Stimulated activated CD4-positive, alpha-beta T cell treated with anti-CD3 and anti-CD28 coated beads, TNF-alpha, amount 100 ng/mL, for 48 hours (primary cell): ENCODE results near the gene CASTOR1.

Experiments
- DNase-seq, 3 donors: peaks; one replicate each; pipeline ENCODE4 v3.0.0-alpha.2; 2020; ENCODE audit warnings: low read depth in 3 of 3

Gene CASTOR1

GRCh38 chr22:30285176-30285845 is 4.0 kb downstream of the CASTOR1 start:
- DNase-seq = no peak

- no peak for DNase-seq
Measured at GRCh38 chr22:30284666-30285065, 4.6 kb downstream of the CASTOR1 start.

- no peak for DNase-seq
Measured at GRCh38 chr22:30284172-30284571, 5.1 kb downstream of the CASTOR1 start.

- DNase-seq = no peak
Measured at GRCh38 chr22:30283342-30283741, 6.0 kb downstream of the CASTOR1 start.

GRCh38 chr22:30282616-30283046 is 6.7 kb downstream of the CASTOR1 start:
- no peak for DNase-seq

- DNase-seq = no peak
Measured at GRCh38 chr22:30280505-30280904, 8.8 kb downstream of the CASTOR1 start.

- no peak for DNase-seq
Measured at GRCh38 chr22:30279932-30280331, 9.4 kb downstream of the CASTOR1 start.

- no peak for DNase-seq
Measured at GRCh38 chr22:30279046-30279788, 10.1 kb downstream of the CASTOR1 start.

- no peak for DNase-seq
Measured at GRCh38 chr22:30277547-30278344, 11.6 kb downstream of the CASTOR1 start.

GRCh38 chr22:30276039-30276438 is 13.3 kb downstream of the CASTOR1 start:
- no peak for DNase-seq

- no peak for DNase-seq
Measured at GRCh38 chr22:30275625-30276024, 13.7 kb downstream of the CASTOR1 start.

GRCh38 chr22:30274437-30274812 is 14.9 kb downstream of the CASTOR1 start:
- DNase-seq = no peak

- DNase-seq = no peak
Measured at GRCh38 chr22:30273711-30274436, 15.4 kb downstream of the CASTOR1 start.

- DNase-seq = no peak
Measured at GRCh38 chr22:30272781-30273601, 16.3 kb downstream of the CASTOR1 start.

GRCh38 chr22:30270832-30271231 is 18.5 kb downstream of the CASTOR1 start:
- DNase-seq = no peak

GRCh38 chr22:30268331-30268730 is 21.0 kb downstream of the CASTOR1 start:
- no peak for DNase-seq

GRCh38 chr22:30267382-30268302 is 21.7 kb downstream of the CASTOR1 start:
- DNase-seq = peak in 1 of 3 donors; percentile 44

GRCh38 chr22:30266445-30267381 is 22.6 kb downstream of the CASTOR1 start, which contains the start of gene OSM:
Gene OSM (minus strand): TSS chr22:30266851. CDS start chr22:30266799, 52 bp downstream.
- peak; percentile 48 to 67 (median 52) for DNase-seq
